CD8-positive, alpha-beta memory T cell (primary cell): Measurements from ENCODE around the gene LIPC. TPM values are rescaled to one million over a fixed set of nuclear protein-coding genes. Genes with fewer than 3 reads are reported as not detected.

Source experiments
- CTCF ChIA-PET: fragments of 350-600 bp; sonication (Branson Sonifier 250); formaldehyde crosslinking; loops from one replicate; lab custom pipeline; 2021; ENCODE audit warnings: antibody characterized with exemption; lab: Charles Lee
- POLR2A ChIA-PET: fragments of 350-600 bp; sonication (Branson Sonifier 250); formaldehyde crosslinking; loops from one replicate; lab custom pipeline; 2021; ENCODE audit warnings: antibody characterized with exemption; lab: Charles Lee
- DNase-seq, 5 donors: peaks; one replicate each; pipeline versions ENCODE4 v3.0.0 to v3.0.0-alpha.2; 2020 to 2022; ENCODE audit warnings: mixed read lengths in 1 of 5
- H3K27ac ChIP-seq: one replicate; pipeline ENCODE4 v1.7.0; 2013; ENCODE audit warnings: low read depth, mild to moderate bottlenecking, low read length, moderate library complexity
- H3K27me3 ChIP-seq: 2 replicates; pipeline ENCODE4 v1.7.0; 2013; ENCODE audit warnings: low read length, mild to moderate bottlenecking; ENCODE audit not compliant: insufficient read depth, poor library complexity, severe bottlenecking
- H3K36me3 ChIP-seq: 2 replicates; pipeline ENCODE4 v1.7.0; 2013; ENCODE audit warnings: mild to moderate bottlenecking, low read length, moderate library complexity; ENCODE audit not compliant: insufficient read depth
- H3K4me1 ChIP-seq: 2 replicates; pipeline ENCODE4 v1.7.0; 2013; ENCODE audit warnings: mild to moderate bottlenecking, low read length, moderate library complexity; ENCODE audit not compliant: insufficient read depth
- H3K4me3 ChIP-seq: 2 replicates; pipeline ENCODE4 v1.7.0; 2013; ENCODE audit warnings: mild to moderate bottlenecking, low read length
- H3K9me3 ChIP-seq: 2 replicates; pipeline ENCODE4 v1.7.0; 2013; ENCODE audit warnings: mild to moderate bottlenecking, low read length
- H3K27ac Mint-ChIP-seq, 8 donors: one replicate each; pipeline ENCODE4 v1.8.0; 2020 to 2021; ENCODE audit warnings: mixed read lengths in 8 of 8, mild to moderate bottlenecking in 6 of 8, inconsistent platforms in 3 of 8, moderate library complexity in 3 of 8
- H3K27me3 Mint-ChIP-seq, 2 donors: one replicate each; pipeline ENCODE4 v1.8.0; 2020 to 2021; ENCODE audit warnings: mixed read lengths in 2 of 2, mild to moderate bottlenecking in 1 of 2, moderate library complexity in 1 of 2
- H3K36me3 Mint-ChIP-seq, 3 donors: one replicate each; pipeline ENCODE4 v1.8.0; 2020 to 2021; ENCODE audit warnings: mixed read lengths in 3 of 3, inconsistent platforms in 1 of 3, mild to moderate bottlenecking in 1 of 3
- H3K4me1 Mint-ChIP-seq, 3 donors: one replicate each; pipeline ENCODE4 v1.8.0; 2020 to 2021; ENCODE audit warnings: mixed read lengths in 3 of 3, inconsistent platforms in 1 of 3, mild to moderate bottlenecking in 1 of 3
- H3K4me3 Mint-ChIP-seq, 7 donors: one replicate each; pipeline ENCODE4 v1.8.0; 2020 to 2021; ENCODE audit warnings: mixed read lengths in 7 of 7, mild to moderate bottlenecking in 6 of 7, moderate library complexity in 4 of 7, inconsistent platforms in 2 of 7
- H3K9me3 Mint-ChIP-seq, 5 donors: one replicate each; pipeline ENCODE4 v1.8.0; 2020 to 2022; ENCODE audit warnings: mixed read lengths in 5 of 5, mild to moderate bottlenecking in 3 of 5, moderate library complexity in 2 of 5, inconsistent platforms in 1 of 5
- polyA plus RNA-seq: library from polyadenylated mRNA; unstranded; fragments of 300-500 nt; fragmentation: Illumina TruSeq; gene quantifications from one replicate; pipeline ENCODE4 v1.2.3, GENCODE V29; 2021
- total RNA-seq, 2 experiments: library from RNA; stranded (reverse); gene quantifications; one replicate each; pipeline ENCODE4 v1.2.3, GENCODE V29; 2021

The LIPC gene
- total and polyA plus RNA-seq, 3 experiments from 2014 or later: 0.28 to 1.5 (median 0.47) TPM

GRCh38 chr15:58460872-58461271 is 29.1 kb downstream of the LIPC start:
- no peaks in the 10 kb centered on the region for H3K36me3 ChIP-seq
- Mint-ChIP-seq H3K27me3 (no peaks in the 10 kb centered on the region), H3K9me3 (no peaks in the 10 kb centered on the region), H3K27ac (peak overlapping the region in 2 of 8 donors; percentile 24 to 61), H3K36me3 (peaks cover 0 to 10% (median 2%) of the 10 kb centered on the region in 3 donors), H3K4me1 (peaks cover 36 to 70% (median 45%) of the 10 kb centered on the region in 3 donors), H3K4me3 (no peak overlapping the region)
- no peak overlapping the region for H3K4me3 ChIP-seq
- no peaks in the 10 kb centered on the region for H3K27me3 ChIP-seq
- H3K4me1 ChIP-seq: peaks cover 32% of the 10 kb centered on the region
- POLR2A ChIA-PET: no interaction called here
- H3K9me3 ChIP-seq: no peaks in the 10 kb centered on the region
- CTCF ChIA-PET: no interaction called here
- H3K27ac ChIP-seq: no peak overlapping the region
- no peak for DNase-seq

- no peaks in the 10 kb centered on the region for H3K27me3 ChIP-seq
- peaks cover 0 to 10% (median 0%) of the 10 kb centered on the region in 3 donors for H3K36me3 Mint-ChIP-seq
- CTCF ChIA-PET: no interaction called here
- H3K27ac ChIP-seq: no peak overlapping the region
- H3K9me3 ChIP-seq: no peaks in the 10 kb centered on the region
- H3K4me1 ChIP-seq: peaks cover 32% of the 10 kb centered on the region
- H3K27ac Mint-ChIP-seq: peak overlapping the region in 1 of 8 donors; percentile 8
- H3K4me3 Mint-ChIP-seq: no peak overlapping the region
- no peaks in the 10 kb centered on the region for H3K36me3 ChIP-seq
- H3K4me3 ChIP-seq: no peak overlapping the region
- no peak for DNase-seq
- peaks cover 0 to 4% of the 10 kb centered on the region in 2 donors for H3K27me3 Mint-ChIP-seq
- H3K9me3 Mint-ChIP-seq: no peaks in the 10 kb centered on the region
- POLR2A ChIA-PET: no interaction called here
- H3K4me1 Mint-ChIP-seq: peaks cover 29 to 56% (median 41%) of the 10 kb centered on the region in 3 donors
These were observed 30.8 kb downstream of the LIPC start for GRCh38 chr15:58462547-58462946.

- ChIA-PET POLR2A (no interaction called here), CTCF (no interaction called here)
- Histone ChIP-seq H3K27ac (no peak overlapping the region), H3K9me3 (no peaks in the 10 kb centered on the region), H3K4me3 (no peak overlapping the region), H3K4me1 (peaks cover 30% of the 10 kb centered on the region), H3K27me3 (no peaks in the 10 kb centered on the region), H3K36me3 (no peaks in the 10 kb centered on the region)
- Mint-ChIP-seq H3K27ac (peak overlapping the region in 3 of 8 donors; percentile 43 to 64 (median 60)), H3K4me1 (peaks cover 23 to 50% (median 35%) of the 10 kb centered on the region in 3 donors), H3K36me3 (peaks cover 0 to 10% (median 0%) of the 10 kb centered on the region in 3 donors), H3K9me3 (no peaks in the 10 kb centered on the region), H3K27me3 (peaks cover 0 to 6% of the 10 kb centered on the region in 2 donors), H3K4me3 (peak overlapping the region in 1 of 7 donors; percentile 20)
- no peak for DNase-seq
These were observed 31.3 kb downstream of the LIPC start for GRCh38 chr15:58462973-58463663.

- peaks cover 14 to 41% (median 26%) of the 10 kb centered on the region in 3 donors for H3K4me1 Mint-ChIP-seq
These were observed 32.2 kb downstream of the LIPC start for GRCh38 chr15:58463815-58464650.

GRCh38 chr15:58465070-58465469 is 33.3 kb downstream of the LIPC start:
- no peaks in the 10 kb centered on the region for H3K27me3 ChIP-seq

More at GRCh38 chr15:58463815-58464650, 32.2 kb downstream of the LIPC start:
- no peaks in the 10 kb centered on the region for H3K27me3 ChIP-seq
- peaks cover 22% of the 10 kb centered on the region for H3K4me1 ChIP-seq
- no peaks in the 10 kb centered on the region for H3K9me3 ChIP-seq
- peaks cover 0 to 10% (median 0%) of the 10 kb centered on the region in 3 donors for H3K36me3 Mint-ChIP-seq
- H3K36me3 ChIP-seq: no peaks in the 10 kb centered on the region
- no peak overlapping the region for H3K27ac ChIP-seq
- ChIA-PET CTCF (no interaction called here), POLR2A (no interaction called here)
- peak in 1 of 5 donors; percentile 10 for DNase-seq
- H3K27me3 Mint-ChIP-seq: peaks cover 0 to 6% of the 10 kb centered on the region in 2 donors
- H3K4me3 ChIP-seq: no peak overlapping the region
- no peak overlapping the region for H3K4me3 Mint-ChIP-seq
- H3K27ac Mint-ChIP-seq: peak overlapping the region in 2 of 8 donors; percentile 60 to 75
- H3K9me3 Mint-ChIP-seq: no peaks in the 10 kb centered on the region

GRCh38 chr15:58465866-58466517 is 34.2 kb downstream of the LIPC start:
- H3K4me1 Mint-ChIP-seq: peaks cover 8 to 27% (median 19%) of the 10 kb centered on the region in 3 donors
- POLR2A ChIA-PET: no interaction called here

More at GRCh38 chr15:58465070-58465469, 33.3 kb downstream of the LIPC start:
- H3K27ac ChIP-seq: no peak overlapping the region
- no peak overlapping the region for H3K4me3 ChIP-seq
- H3K27me3 Mint-ChIP-seq: peaks cover 0 to 6% of the 10 kb centered on the region in 2 donors
- POLR2A ChIA-PET: no interaction called here
- H3K27ac Mint-ChIP-seq: no peak overlapping the region
- H3K4me1 ChIP-seq: peaks cover 12% of the 10 kb centered on the region
- no peaks in the 10 kb centered on the region for H3K9me3 ChIP-seq
- peaks cover 8 to 34% (median 20%) of the 10 kb centered on the region in 3 donors for H3K4me1 Mint-ChIP-seq
- CTCF ChIA-PET: no interaction called here
- H3K36me3 ChIP-seq: no peaks in the 10 kb centered on the region
- H3K4me3 Mint-ChIP-seq: no peak overlapping the region
- no peak for DNase-seq
- no peaks in the 10 kb centered on the region for H3K9me3 Mint-ChIP-seq
- H3K36me3 Mint-ChIP-seq: peaks cover 0 to 10% (median 3%) of the 10 kb centered on the region in 3 donors

GRCh38 chr15:58466566-58466965 is 34.8 kb downstream of the LIPC start:
- Mint-ChIP-seq H3K27me3 (peaks cover 0 to 6% of the 10 kb centered on the region in 2 donors), H3K9me3 (no peaks in the 10 kb centered on the region), H3K36me3 (peaks cover 0 to 10% (median 3%) of the 10 kb centered on the region in 3 donors), H3K27ac (no peak overlapping the region), H3K4me3 (no peak overlapping the region), H3K4me1 (peaks cover 8 to 28% (median 19%) of the 10 kb centered on the region in 3 donors)
- peaks cover 11% of the 10 kb centered on the region for H3K4me1 ChIP-seq
- no peak overlapping the region for H3K4me3 ChIP-seq
- no peak overlapping the region for H3K27ac ChIP-seq
- H3K36me3 ChIP-seq: no peaks in the 10 kb centered on the region
- no peak for DNase-seq
- H3K27me3 ChIP-seq: no peaks in the 10 kb centered on the region
- no peaks in the 10 kb centered on the region for H3K9me3 ChIP-seq
- ChIA-PET POLR2A (no interaction called here), CTCF (no interaction called here)

More at GRCh38 chr15:58465866-58466517, 34.2 kb downstream of the LIPC start:
- Mint-ChIP-seq H3K27me3 (peaks cover 0 to 6% of the 10 kb centered on the region in 2 donors), H3K9me3 (no peaks in the 10 kb centered on the region), H3K27ac (peak overlapping the region in 1 of 8 donors; percentile 22), H3K36me3 (peaks cover 0 to 10% (median 3%) of the 10 kb centered on the region in 3 donors), H3K4me3 (no peak overlapping the region)
- Histone ChIP-seq H3K9me3 (no peaks in the 10 kb centered on the region), H3K4me3 (no peak overlapping the region), H3K4me1 (peaks cover 8% of the 10 kb centered on the region), H3K36me3 (no peaks in the 10 kb centered on the region), H3K27ac (no peak overlapping the region), H3K27me3 (no peaks in the 10 kb centered on the region)
- CTCF ChIA-PET: no interaction called here
- no peak for DNase-seq
